NCI-H510A treated with DMSO at 0.1 percent for 48 hours (cell line): Measurements from ENCODE around the gene HORMAD1.
"Not testable (repeated sequence)": the region's sequence is repeated elsewhere in the genome, so short reads cannot be mapped to it uniquely, and the experiment has no call there.

Source experiments
- DNase-seq: peaks from one replicate; lab custom pipeline; 2025; lab: John Stamatoyannopoulos, UW

The HORMAD1 gene

GRCh38 chr1:150720703-150721102, at the start of gene HORMAD1:
TSS of gene HORMAD1 (minus strand) at chr1:150720895. CDS start at chr1:150719505, 1,390 bp downstream.
- DNase-seq, result no peak

- not testable (repeated sequence) for DNase-seq
Measured at GRCh38 chr1:150767704-150768103, 47.0 kb upstream of the HORMAD1 start.

GRCh38 chr1:150765977-150766301, 45.2 kb upstream of the HORMAD1 start:
- not testable (repeated sequence) for DNase-seq

GRCh38 chr1:150765296-150765976, 44.7 kb upstream of the HORMAD1 start, which contains the start of gene CTSS:
TSS of gene CTSS (minus strand) at chr1:150765778. CDS start at chr1:150764763, 1,015 bp downstream.
- DNase-seq, result peak; percentile 44

- DNase-seq, result no peak
Measured at GRCh38 chr1:150764617-150765101, 44.0 kb upstream of the HORMAD1 start.

- DNase-seq, result no peak
Measured at GRCh38 chr1:150763018-150763417, 42.3 kb upstream of the HORMAD1 start.

GRCh38 chr1:150762552-150762951, 41.9 kb upstream of the HORMAD1 start:
- no peak for DNase-seq

- no peak for DNase-seq
Measured at GRCh38 chr1:150761801-150762200, 41.1 kb upstream of the HORMAD1 start.

GRCh38 chr1:150760013-150760412, 39.3 kb upstream of the HORMAD1 start:
- DNase-seq, result no peak

- peak; percentile 15 for DNase-seq
Measured at GRCh38 chr1:150753416-150753815, 32.7 kb upstream of the HORMAD1 start.

GRCh38 chr1:150751443-150751842, 30.7 kb upstream of the HORMAD1 start:
- no peak for DNase-seq

GRCh38 chr1:150749720-150750311, 29.1 kb upstream of the HORMAD1 start:
- no peak for DNase-seq

GRCh38 chr1:150748878-150749719, 28.4 kb upstream of the HORMAD1 start:
- no peak for DNase-seq

- no peak for DNase-seq
Measured at GRCh38 chr1:150730130-150730721, 9.5 kb upstream of the HORMAD1 start.

- DNase-seq, result no peak
Measured at GRCh38 chr1:150724336-150724735, 3.6 kb upstream of the HORMAD1 start.

GRCh38 chr1:150720098-150720497, 597 bp downstream of the HORMAD1 start:
- no peak for DNase-seq

- no peak for DNase-seq
Measured at GRCh38 chr1:150718225-150718891, 2.3 kb downstream of the HORMAD1 start.

- DNase-seq, result not testable (repeated sequence)
Measured at GRCh38 chr1:150709031-150709430, 11.7 kb downstream of the HORMAD1 start.

GRCh38 chr1:150708595-150708994, 12.1 kb downstream of the HORMAD1 start:
- no peak for DNase-seq

- no peak for DNase-seq
Measured at GRCh38 chr1:150706091-150706490, 14.6 kb downstream of the HORMAD1 start.

GRCh38 chr1:150703427-150703826, 17.3 kb downstream of the HORMAD1 start:
- no peak for DNase-seq
